T-helper 2 cell (primary cell): Measurements from ENCODE around the gene SMIM45.
"Not testable (repeated sequence)": the region's sequence is repeated elsewhere in the genome, so short reads cannot be mapped to it uniquely, and the experiment has no call there.

Source experiments
- DNase-seq, 5 experiments: peaks; one replicate each; pipeline versions ENCODE4 v3.0.0 to v3.0.0-alpha.2; 2012 to 2022

SMIM45 gene

DNA sequence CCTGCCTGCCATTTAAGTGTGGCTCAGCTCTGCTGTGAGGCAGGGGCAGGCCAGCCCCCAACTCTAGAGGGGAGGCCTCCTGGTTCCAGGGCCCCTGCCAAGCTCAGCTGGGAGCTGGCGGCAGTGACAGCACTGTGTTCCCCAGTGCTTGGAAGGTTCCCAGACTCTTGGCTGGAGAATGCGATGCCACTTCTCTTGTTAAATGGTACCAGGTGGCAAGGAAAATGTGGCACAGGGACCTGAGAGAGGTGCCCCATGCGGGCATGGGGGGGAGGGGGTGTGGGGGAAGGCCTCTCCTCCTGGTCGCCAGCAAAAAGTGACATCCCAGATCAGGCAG, 17.0 kb upstream of the SMIM45 start:
- DNase-seq: no peak

DNA sequence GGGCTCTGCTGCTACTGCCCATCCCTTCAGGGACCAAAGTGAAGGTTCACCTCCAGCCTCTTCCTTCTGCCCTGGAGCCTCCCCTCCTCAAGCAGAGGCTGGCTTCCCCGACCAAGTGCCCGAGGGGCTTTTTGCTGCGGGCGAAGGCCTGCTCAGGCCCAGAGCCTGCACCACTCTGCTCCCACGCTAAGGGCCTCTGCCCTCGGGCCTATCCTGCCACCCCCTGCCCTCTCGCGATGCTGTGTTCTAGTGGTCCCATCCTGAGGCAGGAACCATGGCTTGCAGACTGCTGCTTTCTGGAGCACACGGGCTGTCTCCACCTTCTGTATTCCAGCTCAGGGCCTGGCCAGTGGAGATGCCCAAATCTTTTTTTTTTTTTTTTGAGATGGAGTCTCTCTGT, 16.4 kb upstream of the SMIM45 start:
- no peak for DNase-seq

DNA sequence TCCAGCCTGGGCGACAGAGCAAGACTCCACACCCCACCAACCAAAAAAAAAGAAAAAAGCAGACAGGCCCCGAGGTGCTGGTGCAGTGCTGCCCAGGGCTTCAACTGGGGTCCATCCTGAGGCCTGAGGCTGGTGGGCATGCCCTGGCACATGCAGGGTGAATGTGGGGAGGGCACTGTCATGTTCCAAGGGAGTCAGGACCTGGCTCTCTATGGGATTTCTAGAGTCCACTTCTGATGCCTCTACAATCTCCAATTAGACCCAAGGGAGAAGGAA, 15.1 kb upstream of the SMIM45 start:
- DNase-seq: no peak

DNA sequence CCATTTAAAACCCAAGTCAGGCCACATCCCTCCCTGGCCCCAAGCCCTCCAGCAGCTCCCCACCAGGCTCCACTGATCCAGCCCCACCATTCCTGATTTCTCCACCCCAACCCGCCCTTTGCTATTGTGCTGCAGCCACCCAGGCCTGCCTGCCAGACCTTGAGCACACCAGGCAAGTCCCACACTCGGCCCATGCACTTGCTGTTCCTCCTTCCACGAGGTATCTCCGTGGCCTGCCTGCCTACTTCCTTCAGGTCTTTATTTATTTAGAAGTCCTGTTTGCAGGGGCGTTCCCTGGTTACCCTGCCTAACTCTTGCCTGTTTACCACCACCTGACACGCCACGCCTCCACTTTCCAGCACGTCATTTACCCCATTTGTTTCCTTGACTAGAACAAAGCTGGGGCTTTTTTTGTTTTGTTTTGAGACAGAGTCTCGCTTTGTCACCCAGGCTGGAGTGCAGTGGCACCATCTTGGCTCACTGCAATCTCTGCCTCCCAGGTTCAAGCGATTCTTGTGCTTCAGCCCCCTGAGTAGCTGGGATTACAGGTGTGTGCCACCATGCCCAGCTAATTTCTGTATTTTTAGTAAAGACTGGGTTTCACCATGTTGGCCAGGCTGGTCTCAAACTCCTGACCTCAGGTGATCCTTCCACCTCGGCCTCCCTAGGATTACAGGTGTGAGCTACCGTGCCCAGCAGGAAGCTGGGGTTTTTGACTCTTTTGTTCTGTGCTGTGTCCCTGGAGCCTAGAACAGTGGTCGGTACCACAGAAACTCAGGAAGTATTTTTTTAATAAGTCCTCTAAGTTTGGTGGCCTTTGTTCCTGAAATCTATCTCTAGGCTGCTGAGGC, 11.7 kb upstream of the SMIM45 start:
- DNase-seq: peak; percentile 73 to 99 (median 95)

GRCh38 chr22:41940832-41941765, 10.9 kb upstream of the SMIM45 start:
- DNase-seq: peak; percentile 62 to 89 (median 80)

GRCh38 chr22:41943661-41944209, 8.2 kb upstream of the SMIM45 start:
- DNase-seq: no peak

DNA sequence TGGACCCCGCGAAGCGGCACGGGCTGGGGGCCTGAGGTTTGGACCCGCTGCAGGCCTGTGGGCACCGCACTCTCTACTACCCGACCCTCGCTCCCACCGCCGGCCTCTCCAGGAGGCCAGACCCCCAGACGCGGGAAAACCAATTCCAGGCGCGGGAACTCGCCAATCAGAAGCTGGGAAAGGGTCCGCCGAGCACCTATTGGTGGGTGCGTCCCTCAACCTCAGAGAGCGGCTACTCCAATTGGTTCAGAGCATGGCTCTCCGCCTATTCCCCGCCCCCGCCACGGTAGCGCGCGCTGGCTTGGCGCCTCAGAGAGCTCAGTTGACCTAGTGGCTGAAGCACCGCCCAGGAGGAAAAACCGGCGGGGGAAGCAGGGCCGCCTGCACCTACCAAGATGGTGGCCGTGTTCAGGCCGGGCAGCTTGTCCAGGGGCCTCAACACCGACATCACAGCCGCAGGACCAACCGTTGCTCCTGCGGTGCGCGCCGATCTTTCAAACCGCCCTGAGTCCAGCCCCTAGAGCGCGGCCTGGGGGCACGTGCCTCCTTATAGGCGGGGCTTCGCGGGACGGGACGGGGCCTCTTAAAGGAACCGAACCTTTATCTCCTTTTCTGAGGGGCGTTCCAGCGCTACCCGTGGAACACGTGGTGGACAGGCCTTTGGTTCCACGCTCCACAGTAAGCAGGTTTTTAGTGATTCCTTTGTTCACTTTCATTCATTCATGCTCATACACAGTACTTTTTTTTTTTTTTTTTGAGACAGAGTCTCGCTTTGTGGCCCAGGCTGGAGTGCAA, 5.1 kb upstream of the SMIM45 start, which contains the start of gene CENPM:
CENPM (minus strand) TSS at position 524 of the 795 bp plus-strand sequence; CDS start at position 448, 76 bp downstream.
- DNase-seq: peak; percentile 71 to 95 (median 84)

DNA sequence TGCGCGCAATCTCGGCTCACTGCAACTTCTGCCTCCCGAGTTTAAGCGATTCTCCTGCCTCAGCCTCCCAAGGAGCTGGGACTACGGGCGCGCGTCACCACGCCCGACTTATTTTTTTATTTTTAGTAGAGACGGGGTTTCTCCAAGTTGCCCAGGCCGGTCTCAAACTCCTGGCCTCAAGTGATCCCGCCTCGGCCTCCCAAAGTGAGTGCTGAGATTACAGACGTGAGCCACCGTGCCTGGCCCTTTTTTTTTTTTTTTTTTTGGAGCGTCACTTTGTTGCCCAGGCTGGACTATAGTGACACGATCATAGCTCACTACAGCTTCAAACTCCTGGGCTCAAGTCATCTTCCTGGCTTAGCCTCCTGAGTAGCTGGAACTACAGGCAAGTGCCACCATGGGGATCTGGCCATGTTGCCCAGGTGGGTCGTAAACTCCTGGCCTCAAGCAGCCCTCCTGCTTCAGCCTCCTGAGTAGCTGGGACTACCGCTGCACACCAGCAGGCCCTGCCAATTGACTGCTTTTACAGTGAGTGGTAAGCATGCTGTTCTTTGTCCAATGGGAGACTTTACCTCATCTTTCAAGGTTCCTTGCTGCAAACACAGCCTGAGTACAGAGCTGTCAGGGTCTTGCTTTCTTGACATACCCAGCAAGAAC, 4.4 kb upstream of the SMIM45 start:
- no peak for DNase-seq

GRCh38 chr22:41948142-41948541, 3.8 kb upstream of the SMIM45 start:
- no peak for DNase-seq

GRCh38 chr22:41948928-41949296, 3.0 kb upstream of the SMIM45 start:
- DNase-seq: not testable (repeated sequence)

GRCh38 chr22:41949297-41949965, 2.5 kb upstream of the SMIM45 start:
- no peak for DNase-seq

DNA sequence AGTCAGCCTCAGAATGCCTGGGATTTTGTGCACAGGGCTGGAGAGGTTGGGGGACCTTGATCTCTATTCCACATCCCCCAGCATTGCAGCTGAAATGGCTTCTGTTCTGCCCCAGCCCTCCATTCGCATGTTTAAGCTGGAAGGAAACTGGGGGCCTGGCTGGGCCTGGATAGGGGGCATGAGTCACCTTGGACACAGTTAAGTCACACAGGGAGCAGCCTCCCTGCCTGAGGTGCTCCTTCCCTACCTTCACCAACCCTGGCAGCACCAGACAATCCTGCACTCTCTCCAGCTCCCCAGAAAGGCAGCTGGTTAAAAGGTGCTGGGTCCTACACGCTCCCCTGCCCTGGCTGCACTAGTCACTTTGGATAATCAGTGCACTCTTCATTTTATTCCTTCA, 763 bp downstream of the SMIM45 start:
- DNase-seq: no peak

DNA sequence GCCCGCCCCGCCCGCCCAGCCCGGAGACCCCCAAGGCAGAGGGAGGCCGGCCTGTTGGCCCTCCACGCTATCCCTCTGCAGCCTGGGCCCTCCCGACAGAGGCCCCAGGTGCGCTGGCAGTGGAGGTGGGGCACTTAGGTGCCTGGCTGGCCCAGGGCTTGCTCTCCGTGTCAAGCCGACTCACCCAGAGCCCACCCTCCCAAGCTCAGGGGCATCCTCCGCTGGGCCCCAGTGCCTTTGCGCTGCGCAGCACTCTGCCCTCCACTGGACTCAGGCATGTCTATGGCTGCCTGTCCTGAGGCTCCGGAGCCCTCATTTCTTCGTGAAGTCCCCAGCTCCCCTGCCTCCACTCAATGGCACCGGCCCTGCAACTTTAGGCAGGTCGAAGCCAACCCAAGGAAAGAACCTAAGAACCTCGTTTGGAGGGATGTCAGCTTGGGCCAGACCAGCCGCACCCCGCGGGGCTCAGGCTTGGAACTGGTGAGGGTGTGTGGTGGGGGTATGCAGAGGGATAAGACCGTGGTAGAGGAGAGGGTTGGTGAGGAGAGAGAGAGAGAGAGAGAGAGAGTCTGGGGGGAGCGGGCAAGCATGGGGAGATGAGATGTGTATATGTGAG, 6.1 kb downstream of the SMIM45 start:
- no peak for DNase-seq

GRCh38 chr22:41963453-41964111, 11.6 kb downstream of the SMIM45 start:
- no peak for DNase-seq

GRCh38 chr22:41964112-41964491, 12.2 kb downstream of the SMIM45 start:
- no peak for DNase-seq

DNA sequence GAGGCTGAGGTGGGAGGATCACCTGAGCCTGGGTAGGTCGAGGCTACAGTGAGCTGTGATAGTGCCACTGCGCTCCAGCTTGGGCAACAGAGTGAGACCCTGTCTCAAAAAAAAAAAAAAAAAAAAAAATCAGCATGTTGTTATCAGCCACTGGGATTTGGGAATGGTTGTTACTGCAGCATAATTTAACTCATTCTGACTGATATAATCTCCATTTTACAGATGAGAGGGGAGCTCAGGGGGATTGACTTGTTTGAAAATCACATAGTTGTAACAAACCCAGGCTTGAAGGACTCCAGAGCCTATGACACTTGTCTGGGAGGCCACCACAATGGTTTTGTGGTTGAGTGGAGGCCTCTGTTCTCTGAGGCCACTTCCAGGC, 14.3 kb downstream of the SMIM45 start:
- no peak for DNase-seq

DNA sequence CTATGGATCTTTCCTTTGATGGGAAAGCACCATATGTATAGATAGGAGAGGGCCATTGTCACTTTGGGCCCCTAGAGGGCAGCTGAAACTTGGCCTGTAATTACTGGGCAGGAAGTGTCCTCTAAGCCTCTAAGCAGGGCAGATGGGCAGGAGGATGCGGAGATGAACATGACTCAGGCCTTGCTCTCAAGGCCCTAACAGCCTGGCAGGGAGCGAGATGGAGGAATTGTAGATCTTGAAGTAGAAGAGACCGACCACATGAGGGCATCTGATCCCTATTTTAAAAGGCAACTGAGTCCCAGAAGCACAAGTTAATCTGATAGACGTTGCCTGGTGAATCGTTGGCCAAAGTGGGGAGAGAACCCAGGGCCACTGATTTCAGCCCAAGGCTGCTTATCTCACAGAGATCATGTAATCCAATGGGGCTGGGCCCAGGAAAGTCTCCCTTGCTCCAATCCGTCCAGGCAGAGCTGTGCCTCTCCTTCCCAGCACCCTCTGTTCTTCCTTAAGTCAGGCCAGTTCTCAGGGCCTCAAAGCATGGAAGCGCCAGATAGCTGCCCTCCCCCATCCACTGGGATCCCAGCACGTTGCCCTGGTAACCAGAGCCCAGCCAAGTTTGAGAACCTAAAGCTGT, 14.8 kb downstream of the SMIM45 start:
- DNase-seq: peak in 2 of 5 experiments; percentile 11 to 79

GRCh38 chr22:41968601-41969000, 16.7 kb downstream of the SMIM45 start:
- no peak for DNase-seq

DNA sequence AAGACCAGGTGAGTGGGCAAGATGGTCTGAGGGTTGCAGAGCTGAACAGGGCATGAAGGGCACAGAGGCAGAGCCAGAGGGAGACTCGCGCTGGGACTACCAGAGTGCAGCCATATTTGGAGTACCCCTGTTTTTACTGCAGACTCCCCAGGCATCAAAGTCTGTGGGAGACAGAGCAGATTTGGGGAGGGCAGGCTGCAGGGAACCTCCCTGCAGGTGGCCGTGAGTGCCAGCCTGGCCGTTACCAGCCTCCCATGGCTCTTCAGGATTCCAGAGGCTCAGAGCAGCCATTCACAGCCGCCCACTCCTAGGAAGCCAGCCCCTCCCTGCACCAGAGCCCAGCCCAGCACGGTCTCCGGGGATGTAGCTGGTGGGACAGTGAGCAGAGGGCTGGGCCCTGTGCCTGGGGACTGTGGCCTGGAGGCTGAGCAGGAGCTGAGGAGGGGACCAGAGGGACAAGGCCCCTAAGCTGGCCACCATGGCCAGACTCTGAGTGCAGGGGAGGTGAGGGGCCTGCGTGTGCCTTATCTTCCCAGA, 17.2 kb downstream of the SMIM45 start, which contains the start of gene SEPTIN3:
SEPTIN3 (plus strand) TSS at position 334 of the 537 bp plus-strand sequence. CDS start 2,050 bp downstream, outside the sequence.
- no peak for DNase-seq

DNA sequence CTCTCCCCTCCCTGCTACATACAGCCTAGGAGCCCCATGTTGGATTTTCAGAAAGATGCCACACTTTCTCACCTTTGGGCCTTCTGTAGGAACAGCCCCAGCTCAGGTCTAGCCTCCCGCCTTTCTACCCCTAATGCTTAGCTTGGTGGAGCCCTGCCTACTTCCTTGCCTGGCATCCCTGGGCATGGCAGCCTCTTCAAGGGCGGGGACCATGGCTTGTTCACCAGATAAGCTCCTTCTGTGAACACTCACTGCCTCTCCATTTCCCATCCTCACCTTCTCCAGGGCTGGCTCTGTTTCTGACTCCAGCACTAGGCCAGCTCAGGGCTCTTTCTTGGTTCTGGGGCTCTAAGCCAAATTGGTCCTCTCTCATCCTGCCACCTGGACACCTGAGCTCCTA, 18.7 kb downstream of the SMIM45 start:
- no peak for DNase-seq
